K562 (cell line): ENCODE data around the gene TSPAN14. TPM values are rescaled to one million over a fixed set of nuclear protein-coding genes. Genes with fewer than 3 reads are reported as not detected.
A peak's percentile ranks its signal among the peaks of the same experiment; 100 is the strongest.

ENCODE experiments used
- ADNP ChIP-seq: fragments of 200-800 bp; sonication (Bioruptor generic); IDR thresholded peaks from 2 replicates; pipeline ENCODE4 v1.6.1; 2016; ENCODE audit warnings: missing genetic modification characterization, missing compliant biosample characterization
- ELF2 ChIP-seq: fragments of 250-450 bp; sonication (Bioruptor Pico); IDR thresholded peaks from 2 replicates; pipeline ENCODE4 v1.5.0; 2021; ENCODE audit warnings: mild to moderate bottlenecking
- EP400 ChIP-seq: fragments of 450-650 bp; IDR thresholded peaks from 2 replicates; pipeline ENCODE4 v1.6.1; 2017; ENCODE audit warnings: antibody characterized with exemption, mild to moderate bottlenecking, moderate library complexity
- HMBOX1 ChIP-seq: sonication (generic); IDR thresholded peaks from 2 replicates; pipeline ENCODE4 v1.6.1; 2016
- HNRNPLL ChIP-seq: fragments of 200-400 bp; formaldehyde crosslinking; IDR thresholded peaks from 2 replicates; pipeline ENCODE4 v1.6.1; 2017; ENCODE audit warnings: low read length, low read depth, mild to moderate bottlenecking; ENCODE audit not compliant: poor library complexity, severe bottlenecking
- MTA1 ChIP-seq: fragments of 450-650 bp; IDR thresholded peaks from 2 replicates; pipeline ENCODE4 v1.6.1; 2017; ENCODE audit warnings: borderline replicate concordance
- RBM14 ChIP-seq: fragments of 200-400 bp; formaldehyde crosslinking; IDR thresholded peaks from 2 replicates; pipeline ENCODE4 v1.6.1; 2018; ENCODE audit warnings: low read depth, mild to moderate bottlenecking, low read length, moderate library complexity, borderline replicate concordance; ENCODE audit not compliant: insufficient read depth
- RREB1 ChIP-seq: fragments of 250-450 bp; sonication (Bioruptor Pico); IDR thresholded peaks from 2 replicates; pipeline ENCODE4 v1.4.0; 2020
- TEAD4 ChIP-seq, 2 experiments: sonication (generic) in 1 of 2; formaldehyde crosslinking in 1 of 2; IDR thresholded peaks; 2 replicates each; pipeline versions ENCODE4 v1.6.1 to v1.8.0; 2012 to 2022; ENCODE audit warnings: borderline replicate concordance in 1 of 2, inconsistent platforms in 1 of 2, low read length in 1 of 2, mild to moderate bottlenecking in 1 of 2, missing genetic modification reagents in 1 of 2
- TOE1 ChIP-seq, 2 experiments: fragments of 450-650 bp in 1 of 2; sonication (generic) in 1 of 2; formaldehyde crosslinking in 1 of 2; IDR thresholded peaks; 2 replicates each; pipeline versions ENCODE4 v1.7.1 to v1.8.0; 2016 to 2022; ENCODE audit warnings: borderline replicate concordance in 2 of 2, mild to moderate bottlenecking in 2 of 2, antibody characterized with exemption in 1 of 2, inconsistent platforms in 1 of 2, low read depth in 1 of 2, missing genetic modification reagents in 1 of 2, moderate library complexity in 1 of 2
- ZBTB49 ChIP-seq: sonication (generic); formaldehyde crosslinking; IDR thresholded peaks from 2 replicates; pipeline ENCODE4 v1.8.0; 2022; ENCODE audit warnings: missing genetic modification reagents, mild to moderate bottlenecking, borderline replicate concordance
- ZNF140 ChIP-seq: fragments of 250-450 bp; sonication (Bioruptor Pico); IDR thresholded peaks from 2 replicates; pipeline ENCODE4 v1.8.0; 2021; ENCODE audit warnings: moderate library complexity, mild to moderate bottlenecking, inconsistent platforms
- ZNF639 ChIP-seq, 2 experiments: fragments of 200-800 bp in 1 of 2; sonication (Bioruptor generic) in 1 of 2; sonication (generic) in 1 of 2; formaldehyde crosslinking in 1 of 2; IDR thresholded peaks in 1 of 2; conservative IDR thresholded peaks in 1 of 2; 2 replicates each; pipeline versions ENCODE4 v1.5.0 to v1.6.1; 2016 to 2020; ENCODE audit warnings: missing compliant biosample characterization in 1 of 2, missing genetic modification characterization in 1 of 2, missing genetic modification reagents in 1 of 2
- ZNF644 ChIP-seq: fragments of 200-800 bp; sonication (Bioruptor generic); IDR thresholded peaks from 2 replicates; pipeline ENCODE4 v1.6.1; 2016; ENCODE audit warnings: low read depth, missing genetic modification characterization, missing compliant biosample characterization
- polyA plus RNA-seq, 8 experiments: library from polyadenylated mRNA; depleted of rRNA in 4 of 8; stranded (reverse) in 5 of 8; unstranded in 3 of 8; fragments of >200 nt; fragmentation: Nextera tagmentation in 2 of 8; fragmentation: Illumina TruSeq in 1 of 8; extraction: Ambion mirVana in 2 of 8; extraction: Trizol in 1 of 8; gene quantifications; 2 replicates each; pipeline versions ENCODE4 v1.2.1 to v1.2.3, GENCODE V29; 2011 to 2014; ENCODE audit warnings: inconsistent platforms in 1 of 8, missing spikeins in 1 of 8
- total RNA-seq, 7 experiments: library from RNA; depleted of rRNA in 6 of 7; stranded (reverse); fragments of >200 nt in 6 of 7; fragmentation: Illumina TruSeq in 2 of 7; extraction: Trizol in 2 of 7; gene quantifications; 2 replicates each; pipeline versions ENCODE4 v1.2.1 to v1.2.3, GENCODE V29; 2011 to 2021; ENCODE audit warnings: low replicate concordance in 1 of 7

Gene TSPAN14
- total and polyA plus RNA-seq, 9 of the 15 experiments (the other 6 are each of a cell fraction or from before 2014, with no cell fraction given), result 5.8 to 92.9 (median 23.3) TPM

GRCh38 chr10:80535671-80536360, 81.7 kb downstream of the TSPAN14 start (continued):
- no peak for TF ChIP-seq RREB1 (CRISPR knock-in tag)
- no peak for TF ChIP-seq TOE1 (IDR thresholded peaks at IDR 0.05; ENCODE audit: borderline replicate concordance)
- no peak for TF ChIP-seq TOE1 (CRISPR knock-in tag; IDR thresholded peaks at IDR 0.05; ENCODE audit: borderline replicate concordance, low read depth)
- no peak for TF ChIP-seq ZBTB49 (CRISPR knock-in tag)
- no peak for TF ChIP-seq ADNP
- TF ChIP-seq ZNF639 (CRISPR knock-in tag; conservative IDR thresholded peaks at IDR 0.05 in 1 of 2, IDR thresholded peaks at IDR 0.05 in 1 of 2), result no peak
- no peak for TF ChIP-seq HMBOX1
- TF ChIP-seq ELF2 (CRISPR knock-in tag), result no peak
- TF ChIP-seq ZNF644 (tag), result 0 out of 2 replicates have a peak, but pooled peaks have one; percentile 26
- no peak for TF ChIP-seq TEAD4 (IDR thresholded peaks at IDR 0.05; ENCODE audit: low read length)
- TF ChIP-seq TEAD4 (CRISPR knock-in tag; IDR thresholded peaks at IDR 0.05; ENCODE audit: borderline replicate concordance), result no peak
- 0 out of 2 replicates have a peak, but pooled peaks have one; percentile 53 for TF ChIP-seq EP400
- TF ChIP-seq ZNF140, result no peak
- TF ChIP-seq MTA1, result no peak
- no peak for TF ChIP-seq RBM14
- no peak for TF ChIP-seq HNRNPLL
